ENCODE results near the gene NOX5. TPM values are rescaled to one million over a fixed set of nuclear protein-coding genes. Genes with fewer than 3 reads are reported as not detected.

Gene NOX5
- total RNA-seq, 1 donor from 2014 or later: 0.09 TPM

- H3K27ac Mint-ChIP-seq (ENCODE audit: unreplicated experiment): no peak overlapping the region
- DNase-seq (ENCODE audit: low read depth) (peak; percentile 72), FAIRE-seq (no peak)
Observed at GRCh38 chr15:69092159-69092558, 77.7 kb downstream of the NOX5 start.

DNA sequence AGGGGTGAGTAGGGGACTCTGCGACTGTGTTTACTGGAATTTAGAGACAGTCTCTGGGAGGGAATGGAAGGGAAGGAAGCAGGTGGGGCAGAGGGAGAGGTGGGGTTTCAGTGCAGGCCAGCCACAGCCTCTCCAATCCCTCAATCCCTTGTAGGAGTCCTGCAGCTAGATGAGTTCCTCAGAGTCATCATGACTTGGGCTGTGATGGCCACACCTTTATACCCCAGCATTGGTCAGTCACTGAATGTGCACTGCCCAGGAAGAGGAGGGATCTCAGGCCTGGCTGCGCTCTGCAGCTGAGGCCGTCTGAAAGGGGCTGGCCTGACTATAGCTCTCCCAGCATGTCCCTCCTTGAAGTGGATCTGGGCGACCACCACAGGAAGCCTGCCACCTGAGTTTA, 78.6 kb downstream of the NOX5 start:
- Mint-ChIP-seq H3K36me3 (ENCODE audit: low read depth, unreplicated experiment) (no peaks in the 10 kb centered on the region), H3K4me1 (ENCODE audit: low read depth, unreplicated experiment) (peaks cover 6% of the 10 kb centered on the region), H3K9me3 (ENCODE audit: unreplicated experiment) (peaks cover 1% of the 10 kb centered on the region), H3K4me3 (ENCODE audit: unreplicated experiment) (no peak overlapping the region), H3K27ac (ENCODE audit: unreplicated experiment) (no peak overlapping the region), H3K27me3 (ENCODE audit: low read depth, unreplicated experiment) (peaks cover 59% of the 10 kb centered on the region)
- Histone ChIP-seq H3K27ac (ENCODE audit: low read depth, low read length) (no peak overlapping the region), H3K9ac (ENCODE audit: low read length) (no peak overlapping the region), H2AFZ (ENCODE audit: low read depth, low read length) (no peak overlapping the region), H3K79me2 (ENCODE audit: insufficient read depth, low read length) (no peaks in the 10 kb centered on the region), H3K36me3 (ENCODE audit: insufficient read depth, low read length) (no peaks in the 10 kb centered on the region), H3K4me3 (ENCODE audit: insufficient read depth, low read depth, low read length) (no peak overlapping the region), H3K9me3 (ENCODE audit: insufficient read depth, low read depth, low read length) (peaks cover 3% of the 10 kb centered on the region), H4K20me1 (ENCODE audit: insufficient read depth, low read length) (no peaks in the 10 kb centered on the region), H3K4me1 (ENCODE audit: insufficient read depth, low read length) (peaks cover 10% of the 10 kb centered on the region), H3K27me3 (ENCODE audit: insufficient read depth, low read length) (peaks cover 27% of the 10 kb centered on the region), H3K4me2 (ENCODE audit: low read length) (no peak overlapping the region)
- TF ChIP-seq CTCF (IDR thresholded peaks at IDR 0.05; ENCODE audit: insufficient read depth, low read depth, low read length) (no peak), EZH2 (IDR thresholded peaks at IDR 0.05; ENCODE audit: insufficient read depth, low read length) (no peak)
- no peak for FAIRE-seq
- peak; percentile 10 for DNase-seq (ENCODE audit: low read depth)

More at GRCh38 chr15:69092159-69092558, 77.7 kb downstream of the NOX5 start:
- peaks cover 57% of the 10 kb centered on the region for H3K27me3 Mint-ChIP-seq (ENCODE audit: low read depth, unreplicated experiment)
- no peak overlapping the region for H3K4me3 Mint-ChIP-seq (ENCODE audit: unreplicated experiment)
- Histone ChIP-seq H3K27ac (ENCODE audit: low read depth, low read length) (no peak overlapping the region), H3K9ac (ENCODE audit: low read length) (no peak overlapping the region), H3K4me1 (ENCODE audit: insufficient read depth, low read length) (peaks cover 10% of the 10 kb centered on the region), H3K27me3 (ENCODE audit: insufficient read depth, low read length) (peaks cover 35% of the 10 kb centered on the region), H3K4me2 (ENCODE audit: low read length) (peak overlapping the region; percentile 34), H3K4me3 (ENCODE audit: insufficient read depth, low read depth, low read length) (no peak overlapping the region), H2AFZ (ENCODE audit: low read depth, low read length) (no peak overlapping the region), H3K36me3 (ENCODE audit: insufficient read depth, low read length) (no peaks in the 10 kb centered on the region), H3K9me3 (ENCODE audit: insufficient read depth, low read depth, low read length) (peaks cover 3% of the 10 kb centered on the region), H4K20me1 (ENCODE audit: insufficient read depth, low read length) (no peaks in the 10 kb centered on the region), H3K79me2 (ENCODE audit: insufficient read depth, low read length) (no peaks in the 10 kb centered on the region)
- no peak for TF ChIP-seq EZH2 (IDR thresholded peaks at IDR 0.05; ENCODE audit: insufficient read depth, low read length)
- no peak for TF ChIP-seq CTCF (IDR thresholded peaks at IDR 0.05; ENCODE audit: insufficient read depth, low read depth, low read length)
- H3K9me3 Mint-ChIP-seq (ENCODE audit: unreplicated experiment): peaks cover 1% of the 10 kb centered on the region
- no peaks in the 10 kb centered on the region for H3K36me3 Mint-ChIP-seq (ENCODE audit: low read depth, unreplicated experiment)
- peaks cover 6% of the 10 kb centered on the region for H3K4me1 Mint-ChIP-seq (ENCODE audit: low read depth, unreplicated experiment)

DNA sequence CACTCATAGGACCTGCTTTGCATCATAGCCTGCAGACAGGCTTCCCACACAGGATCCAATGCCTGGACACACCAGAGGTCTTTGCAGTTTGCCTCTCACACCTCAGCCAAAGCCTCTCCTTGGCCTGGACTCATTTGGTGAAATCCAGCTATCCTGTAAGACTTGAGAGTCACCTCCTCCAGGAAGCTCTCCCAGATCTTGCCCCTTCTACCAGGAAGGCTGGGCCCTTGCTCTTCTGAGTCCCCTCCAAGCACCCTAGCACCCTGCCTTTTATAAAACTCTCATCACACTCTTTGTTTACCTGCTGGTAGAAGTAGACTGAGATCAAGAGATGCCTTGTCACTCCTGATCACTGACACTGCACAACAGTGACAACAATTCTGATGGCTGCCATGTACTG, 79.1 kb downstream of the NOX5 start:
- Mint-ChIP-seq H3K9me3 (ENCODE audit: unreplicated experiment) (peaks cover 1% of the 10 kb centered on the region), H3K4me3 (ENCODE audit: unreplicated experiment) (no peak overlapping the region), H3K27ac (ENCODE audit: unreplicated experiment) (no peak overlapping the region), H3K27me3 (ENCODE audit: low read depth, unreplicated experiment) (peaks cover 56% of the 10 kb centered on the region), H3K36me3 (ENCODE audit: low read depth, unreplicated experiment) (no peaks in the 10 kb centered on the region), H3K4me1 (ENCODE audit: low read depth, unreplicated experiment) (peaks cover 6% of the 10 kb centered on the region)
- TF ChIP-seq CTCF (IDR thresholded peaks at IDR 0.05; ENCODE audit: insufficient read depth, low read depth, low read length) (no peak), EZH2 (IDR thresholded peaks at IDR 0.05; ENCODE audit: insufficient read depth, low read length) (no peak)
- peaks cover 3% of the 10 kb centered on the region for H3K9me3 ChIP-seq (ENCODE audit: insufficient read depth, low read depth, low read length)
- H4K20me1 ChIP-seq (ENCODE audit: insufficient read depth, low read length): no peaks in the 10 kb centered on the region
- FAIRE-seq (no peak), DNase-seq (ENCODE audit: low read depth) (no peak)
- no peaks in the 10 kb centered on the region for H3K36me3 ChIP-seq (ENCODE audit: insufficient read depth, low read length)
- no peak overlapping the region for H2AFZ ChIP-seq (ENCODE audit: low read depth, low read length)
- no peak overlapping the region for H3K9ac ChIP-seq (ENCODE audit: low read length)
- H3K79me2 ChIP-seq (ENCODE audit: insufficient read depth, low read length): no peaks in the 10 kb centered on the region
- peaks cover 23% of the 10 kb centered on the region for H3K27me3 ChIP-seq (ENCODE audit: insufficient read depth, low read length)
- no peak overlapping the region for H3K27ac ChIP-seq (ENCODE audit: low read depth, low read length)
- no peak overlapping the region for H3K4me3 ChIP-seq (ENCODE audit: insufficient read depth, low read depth, low read length)
- H3K4me2 ChIP-seq (ENCODE audit: low read length): no peak overlapping the region
- H3K4me1 ChIP-seq (ENCODE audit: insufficient read depth, low read length): peaks cover 10% of the 10 kb centered on the region
